Measurements from ENCODE around the gene FAM193A. TPM values are rescaled to one million over a fixed set of nuclear protein-coding genes. Genes with fewer than 3 reads are reported as not detected.

The FAM193A gene
- total and polyA plus RNA-seq, 2 experiments from 2014 or later, result 12.0 to 22.9 TPM

DNA sequence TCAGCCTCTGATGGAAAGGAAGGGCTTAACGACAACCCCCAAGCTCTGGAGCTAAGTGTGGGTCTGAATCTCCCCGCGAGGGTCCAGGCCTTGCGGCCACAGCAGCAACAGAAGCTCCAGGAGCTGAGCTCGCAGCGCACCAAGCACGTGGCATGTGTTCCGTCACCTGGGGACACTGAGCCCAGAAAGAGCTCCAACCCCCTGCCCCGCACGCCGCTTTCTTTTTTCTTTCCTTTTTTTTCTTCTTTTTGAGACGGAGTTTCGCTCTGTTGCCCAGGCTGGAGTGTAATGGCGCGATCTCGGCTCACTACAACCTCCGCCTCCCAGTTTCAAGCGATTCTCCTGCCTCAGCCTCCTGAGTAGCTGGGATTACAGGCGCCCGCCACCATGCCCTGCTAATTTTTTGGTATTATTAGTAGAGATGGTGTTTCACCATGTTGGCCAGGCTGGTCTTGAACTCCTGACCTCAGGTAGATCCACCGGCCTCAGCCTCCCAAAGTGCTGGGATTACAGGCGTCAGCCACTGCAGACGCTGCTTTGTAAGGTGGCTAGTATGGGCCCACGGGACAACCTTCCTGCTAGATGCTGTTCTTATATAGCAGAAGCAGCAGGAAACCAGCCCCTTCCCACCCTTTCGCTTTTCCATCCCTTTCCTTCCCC is 220.4 kb downstream of the FAM193A start (continued):
- TF ChIP-seq, protein P1, sequence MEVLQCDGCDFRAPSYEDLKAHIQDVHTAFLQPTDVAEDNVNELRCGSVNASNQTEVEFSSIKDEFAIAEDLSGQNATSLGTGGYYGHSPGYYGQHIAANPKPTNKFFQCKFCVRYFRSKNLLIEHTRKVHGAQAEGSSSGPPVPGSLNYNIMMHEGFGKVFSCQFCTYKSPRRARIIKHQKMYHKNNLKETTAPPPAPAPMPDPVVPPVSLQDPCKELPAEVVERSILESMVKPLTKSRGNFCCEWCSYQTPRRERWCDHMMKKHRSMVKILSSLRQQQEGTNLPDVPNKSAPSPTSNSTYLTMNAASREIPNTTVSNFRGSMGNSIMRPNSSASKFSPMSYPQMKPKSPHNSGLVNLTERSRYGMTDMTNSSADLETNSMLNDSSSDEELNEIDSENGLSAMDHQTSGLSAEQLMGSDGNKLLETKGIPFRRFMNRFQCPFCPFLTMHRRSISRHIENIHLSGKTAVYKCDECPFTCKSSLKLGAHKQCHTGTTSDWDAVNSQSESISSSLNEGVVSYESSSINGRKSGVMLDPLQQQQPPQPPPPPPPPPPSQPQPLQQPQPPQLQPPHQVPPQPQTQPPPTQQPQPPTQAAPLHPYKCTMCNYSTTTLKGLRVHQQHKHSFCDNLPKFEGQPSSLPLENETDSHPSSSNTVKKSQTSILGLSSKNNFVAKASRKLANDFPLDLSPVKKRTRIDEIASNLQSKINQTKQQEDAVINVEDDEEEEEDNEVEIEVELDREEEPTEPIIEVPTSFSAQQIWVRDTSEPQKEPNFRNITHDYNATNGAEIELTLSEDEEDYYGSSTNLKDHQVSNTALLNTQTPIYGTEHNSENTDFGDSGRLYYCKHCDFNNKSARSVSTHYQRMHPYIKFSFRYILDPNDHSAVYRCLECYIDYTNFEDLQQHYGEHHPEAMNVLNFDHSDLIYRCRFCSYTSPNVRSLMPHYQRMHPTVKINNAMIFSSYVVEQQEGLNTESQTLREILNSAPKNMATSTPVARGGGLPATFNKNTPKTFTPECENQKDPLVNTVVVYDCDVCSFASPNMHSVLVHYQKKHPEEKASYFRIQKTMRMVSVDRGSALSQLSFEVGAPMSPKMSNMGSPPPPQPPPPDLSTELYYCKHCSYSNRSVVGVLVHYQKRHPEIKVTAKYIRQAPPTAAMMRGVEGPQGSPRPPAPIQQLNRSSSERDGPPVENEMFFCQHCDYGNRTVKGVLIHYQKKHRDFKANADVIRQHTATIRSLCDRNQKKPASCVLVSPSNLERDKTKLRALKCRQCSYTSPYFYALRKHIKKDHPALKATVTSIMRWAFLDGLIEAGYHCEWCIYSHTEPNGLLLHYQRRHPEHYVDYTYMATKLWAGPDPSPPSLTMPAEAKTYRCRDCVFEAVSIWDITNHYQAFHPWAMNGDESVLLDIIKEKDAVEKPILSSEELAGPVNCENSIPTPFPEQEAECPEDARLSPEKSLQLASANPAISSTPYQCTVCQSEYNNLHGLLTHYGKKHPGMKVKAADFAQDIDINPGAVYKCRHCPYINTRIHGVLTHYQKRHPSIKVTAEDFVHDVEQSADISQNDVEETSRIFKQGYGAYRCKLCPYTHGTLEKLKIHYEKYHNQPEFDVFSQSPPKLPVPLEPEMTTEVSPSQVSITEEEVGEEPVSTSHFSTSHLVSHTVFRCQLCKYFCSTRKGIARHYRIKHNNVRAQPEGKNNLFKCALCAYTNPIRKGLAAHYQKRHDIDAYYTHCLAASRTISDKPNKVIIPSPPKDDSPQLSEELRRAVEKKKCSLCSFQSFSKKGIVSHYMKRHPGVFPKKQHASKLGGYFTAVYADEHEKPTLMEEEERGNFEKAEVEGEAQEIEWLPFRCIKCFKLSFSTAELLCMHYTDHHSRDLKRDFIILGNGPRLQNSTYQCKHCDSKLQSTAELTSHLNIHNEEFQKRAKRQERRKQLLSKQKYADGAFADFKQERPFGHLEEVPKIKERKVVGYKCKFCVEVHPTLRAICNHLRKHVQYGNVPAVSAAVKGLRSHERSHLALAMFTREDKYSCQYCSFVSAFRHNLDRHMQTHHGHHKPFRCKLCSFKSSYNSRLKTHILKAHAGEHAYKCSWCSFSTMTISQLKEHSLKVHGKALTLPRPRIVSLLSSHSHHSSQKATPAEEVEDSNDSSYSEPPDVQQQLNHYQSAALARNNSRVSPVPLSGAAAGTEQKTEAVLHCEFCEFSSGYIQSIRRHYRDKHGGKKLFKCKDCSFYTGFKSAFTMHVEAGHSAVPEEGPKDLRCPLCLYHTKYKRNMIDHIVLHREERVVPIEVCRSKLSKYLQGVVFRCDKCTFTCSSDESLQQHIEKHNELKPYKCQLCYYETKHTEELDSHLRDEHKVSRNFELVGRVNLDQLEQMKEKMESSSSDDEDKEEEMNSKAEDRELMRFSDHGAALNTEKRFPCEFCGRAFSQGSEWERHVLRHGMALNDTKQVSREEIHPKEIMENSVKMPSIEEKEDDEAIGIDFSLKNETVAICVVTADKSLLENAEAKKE (CRISPR knock-in tag; IDR thresholded peaks at IDR 0.05), result no peak
- TF ChIP-seq ZNF331 (CRISPR knock-in tag; IDR thresholded peaks at IDR 0.05; ENCODE audit: low read depth) (no peak), EZH2 (IDR thresholded peaks at IDR 0.05; ENCODE audit: low read depth, unreplicated experiment) (no peak)

DNA sequence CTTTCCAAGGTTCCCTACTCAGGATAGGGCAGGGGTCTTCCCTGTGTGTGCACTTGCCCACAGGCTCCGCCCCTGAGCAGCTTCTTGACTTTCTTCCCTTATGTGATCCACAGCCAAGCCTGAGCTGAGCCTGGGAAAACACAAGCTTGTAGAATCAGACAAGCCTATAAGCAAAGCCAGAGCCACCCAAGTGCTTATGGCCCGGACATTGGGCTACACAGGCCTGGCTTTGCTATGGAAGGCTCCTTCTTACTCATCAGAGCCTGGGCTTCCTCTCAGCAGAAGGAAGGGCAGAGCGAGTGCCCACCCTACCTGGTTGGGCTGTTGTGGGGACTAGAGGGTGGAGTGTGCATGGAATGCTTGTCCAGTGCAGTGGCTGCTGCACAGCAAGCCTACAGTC is 221.0 kb downstream of the FAM193A start:
- peaks cover 6% of the 10 kb centered on the region; the same call in 1 of the 2 replicates for H3K4me1 ChIP-seq (ENCODE audit: insufficient read depth)
- H4K20me1 ChIP-seq (replicated peaks; ENCODE audit: insufficient read depth), result no peaks in the 10 kb centered on the region; the same call in 1 of the 2 replicates
- DNase-seq (ENCODE audit: low spot score), result no peak
- Mint-ChIP-seq H3K4me3 (peak overlapping the region; percentile 20; the same call in 1 of the 3 replicates), H3K27ac (no peak overlapping the region), H3K4me1 (peaks cover 14% of the 10 kb centered on the region), H3K9me3 (no peaks in the 10 kb centered on the region), H3K36me3 (ENCODE audit: low read depth) (peaks cover 4% of the 10 kb centered on the region; the same call in 2 of the 3 replicates), H3K27me3 (ENCODE audit: insufficient read depth, low read depth, poor library complexity) (peaks cover 15% of the 10 kb centered on the region)
- no peak for ATAC-seq
- 0 out of 2 replicates have a peak, but pooled peaks cover 7% of the 10 kb centered on the region for H3F3A ChIP-seq (replicated peaks; ENCODE audit: low read depth)
- H3K79me2 ChIP-seq (replicated peaks; ENCODE audit: insufficient read depth), result peaks cover 25% of the 10 kb centered on the region
- H3K9me2 ChIP-seq (ENCODE audit: insufficient read depth), result no peaks in the 10 kb centered on the region
- no peak overlapping the region for H3K4me2 ChIP-seq
- no peak overlapping the region for H2AFZ ChIP-seq
- H3K27ac ChIP-seq (ENCODE audit: low read depth), result no peak overlapping the region
- TF ChIP-seq EZH2 (IDR thresholded peaks at IDR 0.05; ENCODE audit: low read depth, unreplicated experiment) (no peak), POLR2AphosphoS5 (IDR thresholded peaks at IDR 0.05; ENCODE audit: low read depth) (no peak), JUNB (IDR thresholded peaks at IDR 0.05; ENCODE audit: unreplicated experiment) (no peak), ZNF114 (CRISPR knock-in tag; IDR thresholded peaks at IDR 0.05) (no peak), EZH2phosphoT487 (IDR thresholded peaks at IDR 0.05; ENCODE audit: unreplicated experiment) (no peak), REST (IDR thresholded peaks at IDR 0.05; ENCODE audit: unreplicated experiment) (no peak), CREB1 (CRISPR knock-in tag; IDR thresholded peaks at IDR 0.05; ENCODE audit: low read depth) (no peak)
- TF ChIP-seq, protein P2, sequence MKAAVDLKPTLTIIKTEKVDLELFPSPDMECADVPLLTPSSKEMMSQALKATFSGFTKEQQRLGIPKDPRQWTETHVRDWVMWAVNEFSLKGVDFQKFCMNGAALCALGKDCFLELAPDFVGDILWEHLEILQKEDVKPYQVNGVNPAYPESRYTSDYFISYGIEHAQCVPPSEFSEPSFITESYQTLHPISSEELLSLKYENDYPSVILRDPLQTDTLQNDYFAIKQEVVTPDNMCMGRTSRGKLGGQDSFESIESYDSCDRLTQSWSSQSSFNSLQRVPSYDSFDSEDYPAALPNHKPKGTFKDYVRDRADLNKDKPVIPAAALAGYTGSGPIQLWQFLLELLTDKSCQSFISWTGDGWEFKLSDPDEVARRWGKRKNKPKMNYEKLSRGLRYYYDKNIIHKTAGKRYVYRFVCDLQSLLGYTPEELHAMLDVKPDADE (IDR thresholded peaks at IDR 0.05), result no peak
- no peaks in the 10 kb centered on the region for H3K36me3 ChIP-seq (ENCODE audit: insufficient read depth)
- H3K27me3 ChIP-seq (ENCODE audit: insufficient read depth), result no peaks in the 10 kb centered on the region
- H3K4me3 ChIP-seq, result no peak overlapping the region
